H9 (cell line): ENCODE measurements around the gene F11R. TPM values are rescaled to one million over a fixed set of nuclear protein-coding genes. Genes with fewer than 3 reads are reported as not detected.
"Not testable (repeated sequence)": the region's sequence is repeated elsewhere in the genome, so short reads cannot be mapped to it uniquely, and the experiment has no call there.

Experiments
- DNase-seq: peaks from one replicate; pipeline ENCODE4 v3.0.0-alpha.2; 2017
- H2AFZ ChIP-seq: one replicate; pipeline ENCODE4 v1.6.1; 2013; ENCODE audit warnings: mild to moderate bottlenecking, low read length, control low read depth, moderate library complexity
- H2AK5ac ChIP-seq: 2 replicates; pipeline ENCODE4 v1.6.1; 2013; ENCODE audit warnings: low read length, control low read depth, mixed read lengths; ENCODE audit not compliant: insufficient read length
- H2BK120ac ChIP-seq: one replicate; pipeline ENCODE4 v1.6.1; 2013; ENCODE audit warnings: low read depth, mild to moderate bottlenecking, low read length, control low read depth, inconsistent platforms; ENCODE audit not compliant: poor library complexity, severe bottlenecking
- H2BK12ac ChIP-seq: 2 replicates; pipeline ENCODE4 v1.6.1; 2013; ENCODE audit warnings: low read length, control low read depth, mixed read lengths, low read depth; ENCODE audit not compliant: insufficient read length
- H2BK15ac ChIP-seq: 2 replicates; pipeline ENCODE4 v1.6.1; 2013; ENCODE audit warnings: low read depth, low read length, control low read depth
- H2BK20ac ChIP-seq: one replicate; pipeline ENCODE4 v1.6.1; 2013; ENCODE audit warnings: low read depth, mild to moderate bottlenecking, low read length, control low read depth, inconsistent platforms; ENCODE audit not compliant: poor library complexity, severe bottlenecking
- H2BK5ac ChIP-seq: 2 replicates; pipeline ENCODE4 v1.6.1; 2013; ENCODE audit warnings: low read length, control low read depth, mixed read lengths; ENCODE audit not compliant: insufficient read length
- H3K14ac ChIP-seq: 2 replicates; pipeline ENCODE4 v1.6.1; 2013; ENCODE audit warnings: low read length, control low read depth; ENCODE audit not compliant: insufficient read depth
- H3K18ac ChIP-seq: 2 replicates; pipeline ENCODE4 v1.6.1; 2013; ENCODE audit warnings: low read depth, mild to moderate bottlenecking, mixed read lengths, low read length, control low read depth; ENCODE audit not compliant: insufficient read length
- H3K23ac ChIP-seq: 2 replicates; pipeline ENCODE4 v1.6.1; 2013; ENCODE audit warnings: low read length, control low read depth, mixed read lengths, low read depth; ENCODE audit not compliant: insufficient read length
- H3K23me2 ChIP-seq: 2 replicates; pipeline ENCODE4 v1.6.1; 2013; ENCODE audit warnings: low read depth, mild to moderate bottlenecking, mixed read lengths, low read length, control low read depth; ENCODE audit not compliant: insufficient read length, poor library complexity, severe bottlenecking
- H3K27ac ChIP-seq: 2 replicates; pipeline ENCODE4 v1.5.1; 2013; ENCODE audit warnings: low read length, control low read depth, mixed read lengths, low read depth; ENCODE audit not compliant: insufficient read length
- H3K27me3 ChIP-seq: 2 replicates; pipeline ENCODE4 v1.6.1; 2013; ENCODE audit warnings: low read length, control low read depth, inconsistent platforms; ENCODE audit not compliant: insufficient read depth
- H3K4ac ChIP-seq: 2 replicates; pipeline ENCODE4 v1.6.1; 2013; ENCODE audit warnings: low read depth, mild to moderate bottlenecking, control low read depth, inconsistent platforms, low read length, moderate library complexity
- H3K4me1 ChIP-seq: 2 replicates; pipeline ENCODE4 v1.6.1; 2013; ENCODE audit warnings: low read length, control low read depth, inconsistent platforms; ENCODE audit not compliant: insufficient read depth
- H3K4me2 ChIP-seq: 2 replicates; pipeline ENCODE4 v1.6.1; 2013; ENCODE audit warnings: low read length, control low read depth, mixed read lengths; ENCODE audit not compliant: insufficient read length, insufficient read depth
- H3K56ac ChIP-seq: 2 replicates; pipeline ENCODE4 v1.6.1; 2013; ENCODE audit warnings: low read depth, mild to moderate bottlenecking, mixed read lengths, low read length, control low read depth; ENCODE audit not compliant: insufficient read length
- H3K79me1 ChIP-seq: 2 replicates; pipeline ENCODE4 v1.6.1; 2013; ENCODE audit warnings: low read depth, mild to moderate bottlenecking, moderate library complexity, low read length, control low read depth, inconsistent platforms; ENCODE audit not compliant: insufficient read depth, poor library complexity, severe bottlenecking
- H3K79me2 ChIP-seq: 2 replicates; pipeline ENCODE4 v1.6.1; 2013; ENCODE audit warnings: low read length, control low read depth, inconsistent platforms; ENCODE audit not compliant: insufficient read depth
- H3K9ac ChIP-seq: 2 replicates; pipeline ENCODE4 v1.6.1; 2013; ENCODE audit warnings: low read length, control low read depth, mixed read lengths; ENCODE audit not compliant: insufficient read length; ENCODE audit errors: extremely low read depth
- H3K9me3 ChIP-seq: one replicate; pipeline ENCODE4 v1.6.1; 2013; ENCODE audit warnings: low read depth, low read length, inconsistent platforms; ENCODE audit not compliant: control insufficient read depth
- H3T11ph ChIP-seq: one replicate; pipeline ENCODE4 v1.6.1; 2013; ENCODE audit warnings: mild to moderate bottlenecking, low read length, control low read depth, inconsistent platforms
- H4K20me1 ChIP-seq: one replicate; pipeline ENCODE4 v1.6.1; 2013; ENCODE audit not compliant: control insufficient read depth, insufficient read length, insufficient read depth
- H4K5ac ChIP-seq: 2 replicates; pipeline ENCODE4 v1.6.1; 2013; ENCODE audit warnings: low read depth, mild to moderate bottlenecking, mixed read lengths, low read length, control low read depth; ENCODE audit not compliant: insufficient read length
- H4K8ac ChIP-seq: replicated peaks from 2 replicates; pipeline ENCODE4 v1.6.1; 2013; ENCODE audit warnings: low read length, control low read depth, mixed read lengths, low read depth; ENCODE audit not compliant: insufficient read length
- H4K91ac ChIP-seq: 2 replicates; pipeline ENCODE4 v1.6.1; 2013; ENCODE audit warnings: low read depth, mild to moderate bottlenecking, moderate library complexity, mixed read lengths, low read length, control low read depth; ENCODE audit not compliant: insufficient read length
- H3K27ac Mint-ChIP-seq, 3 experiments: 2 replicates in 2 of 3; 3 replicates in 1 of 3; pipeline ENCODE4 v1.8.0; 2020 to 2021; ENCODE audit warnings: mixed read lengths in 3 of 3, mild to moderate bottlenecking in 1 of 3, moderate library complexity in 1 of 3
- H3K27me3 Mint-ChIP-seq: 2 replicates; pipeline ENCODE4 v1.8.0; 2021; ENCODE audit warnings: low read depth, mild to moderate bottlenecking, moderate library complexity, mixed read lengths
- H3K36me3 Mint-ChIP-seq, 3 experiments: 2 replicates in 2 of 3; 3 replicates in 1 of 3; pipeline ENCODE4 v1.8.0; 2020 to 2021; ENCODE audit warnings: low read depth in 3 of 3, mixed read lengths in 3 of 3; ENCODE audit not compliant: insufficient read depth in 1 of 3
- H3K4me1 Mint-ChIP-seq, 2 experiments: 2 replicates each; pipeline ENCODE4 v1.8.0; 2020; ENCODE audit warnings: mixed read lengths in 2 of 2
- H3K4me3 Mint-ChIP-seq, 2 experiments: 2 replicates in 1 of 2; 3 replicates in 1 of 2; pipeline ENCODE4 v1.8.0; 2020 to 2021; ENCODE audit warnings: mild to moderate bottlenecking in 2 of 2, mixed read lengths in 2 of 2, moderate library complexity in 1 of 2
- H3K9me3 Mint-ChIP-seq, 2 experiments: 2 replicates in 1 of 2; 3 replicates in 1 of 2; pipeline ENCODE4 v1.8.0; 2020; ENCODE audit warnings: mild to moderate bottlenecking in 2 of 2, mixed read lengths in 2 of 2, moderate library complexity in 1 of 2
- WGBS: extraction: QIAGEN DNeasy Blood & Tissue Kit; methylation state at CpG from one replicate; pipeline ENCODE4 v1.1.7; 2013; ENCODE audit warnings: missing lambda C conversion rate, low lambda C conversion rate, mixed read lengths; ENCODE audit not compliant: insufficient read length; ENCODE audit errors: extremely low coverage; 5-methylcytosine and 5-hydroxymethylcytosine counted together
- total RNA-seq: library from RNA; stranded (reverse); gene quantifications from 2 replicates; pipeline ENCODE4 v1.2.1, GENCODE V29; 2021
- TF ChIP-seq, protein P1 (sequence below): fragments of 200-600 bp; sonication (generic); conservative IDR thresholded peaks from 3 replicates; pipeline ENCODE4 v1.8.0; 2021; ENCODE audit warnings: antibody characterized with exemption, mild to moderate bottlenecking

The F11R gene
- total RNA-seq, 1 experiment from 2014 or later = 174 TPM

DNA sequence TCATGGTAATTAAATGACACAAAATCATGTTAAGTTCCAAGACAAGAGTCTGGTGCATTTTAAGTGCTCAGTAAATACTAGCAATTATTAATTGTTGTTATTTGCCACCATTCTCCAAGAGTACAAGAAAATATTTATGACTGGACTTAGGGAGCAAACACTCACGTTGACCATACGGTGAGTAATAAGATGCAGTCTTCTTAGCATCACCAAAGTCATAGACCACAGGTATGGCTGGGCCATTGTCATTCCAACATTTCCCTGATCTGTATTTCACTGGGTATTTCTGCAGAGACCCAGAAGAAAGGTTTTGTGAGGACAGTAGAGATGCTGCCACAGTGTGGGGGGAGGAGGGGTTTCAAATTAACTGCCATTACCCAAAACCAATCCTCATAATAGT, 71.1 kb downstream of the F11R start:
- DNase-seq = no peak
- no peak overlapping the region for H3K27ac ChIP-seq
- H3T11ph ChIP-seq = no peak overlapping the region
- no peak overlapping the region for H2BK20ac ChIP-seq
- H4K20me1 ChIP-seq = no peaks in the 10 kb centered on the region
- H2BK15ac ChIP-seq = no peak overlapping the region
- Mint-ChIP-seq H3K36me3 (peaks cover 0 to 5% (median 5%) of the 10 kb centered on the region in 3 experiments; a peak in 1 of 7 replicates), H3K27ac (peak overlapping the region in 1 of 3 experiments; percentile 27; a peak in 1 of 7 replicates), H3K27me3 (no peaks in the 10 kb centered on the region), H3K9me3 (peaks cover 0 to 5% of the 10 kb centered on the region in 2 experiments; a peak in 3 of 5 replicates), H3K4me1 (peaks cover 32 to 55% of the 10 kb centered on the region in 2 experiments), H3K4me3 (no peak overlapping the region)
- no peak overlapping the region for H3K4me2 ChIP-seq
- H2AK5ac ChIP-seq = no peak overlapping the region
- H4K8ac ChIP-seq = no peak overlapping the region
- no peak overlapping the region for H2BK5ac ChIP-seq
- H3K4ac ChIP-seq = no peak overlapping the region
- H3K14ac ChIP-seq = no peak overlapping the region
- no peak overlapping the region for H2AFZ ChIP-seq
- H3K23ac ChIP-seq = no peak overlapping the region
- peaks cover 2% of the 10 kb centered on the region; the same call in 1 of the 2 replicates for H3K4me1 ChIP-seq
- no peaks in the 10 kb centered on the region for H3K79me2 ChIP-seq
- H3K79me1 ChIP-seq = no peaks in the 10 kb centered on the region
- TF ChIP-seq, protein P1, sequence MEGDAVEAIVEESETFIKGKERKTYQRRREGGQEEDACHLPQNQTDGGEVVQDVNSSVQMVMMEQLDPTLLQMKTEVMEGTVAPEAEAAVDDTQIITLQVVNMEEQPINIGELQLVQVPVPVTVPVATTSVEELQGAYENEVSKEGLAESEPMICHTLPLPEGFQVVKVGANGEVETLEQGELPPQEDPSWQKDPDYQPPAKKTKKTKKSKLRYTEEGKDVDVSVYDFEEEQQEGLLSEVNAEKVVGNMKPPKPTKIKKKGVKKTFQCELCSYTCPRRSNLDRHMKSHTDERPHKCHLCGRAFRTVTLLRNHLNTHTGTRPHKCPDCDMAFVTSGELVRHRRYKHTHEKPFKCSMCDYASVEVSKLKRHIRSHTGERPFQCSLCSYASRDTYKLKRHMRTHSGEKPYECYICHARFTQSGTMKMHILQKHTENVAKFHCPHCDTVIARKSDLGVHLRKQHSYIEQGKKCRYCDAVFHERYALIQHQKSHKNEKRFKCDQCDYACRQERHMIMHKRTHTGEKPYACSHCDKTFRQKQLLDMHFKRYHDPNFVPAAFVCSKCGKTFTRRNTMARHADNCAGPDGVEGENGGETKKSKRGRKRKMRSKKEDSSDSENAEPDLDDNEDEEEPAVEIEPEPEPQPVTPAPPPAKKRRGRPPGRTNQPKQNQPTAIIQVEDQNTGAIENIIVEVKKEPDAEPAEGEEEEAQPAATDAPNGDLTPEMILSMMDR = no peak
- H3K9me3 ChIP-seq = no peaks in the 10 kb centered on the region
- no peak overlapping the region for H4K91ac ChIP-seq
- no peaks in the 10 kb centered on the region for H3K23me2 ChIP-seq
- H3K56ac ChIP-seq = no peak overlapping the region
- no peak overlapping the region for H4K5ac ChIP-seq
- H3K9ac ChIP-seq = no peak overlapping the region
- no CpG with 5 or more reads among the region's 2 CpGs for WGBS
- H3K27me3 ChIP-seq = no peaks in the 10 kb centered on the region
- H2BK120ac ChIP-seq = no peak overlapping the region
- H2BK12ac ChIP-seq = no peak overlapping the region
- H3K18ac ChIP-seq = no peak overlapping the region

DNA sequence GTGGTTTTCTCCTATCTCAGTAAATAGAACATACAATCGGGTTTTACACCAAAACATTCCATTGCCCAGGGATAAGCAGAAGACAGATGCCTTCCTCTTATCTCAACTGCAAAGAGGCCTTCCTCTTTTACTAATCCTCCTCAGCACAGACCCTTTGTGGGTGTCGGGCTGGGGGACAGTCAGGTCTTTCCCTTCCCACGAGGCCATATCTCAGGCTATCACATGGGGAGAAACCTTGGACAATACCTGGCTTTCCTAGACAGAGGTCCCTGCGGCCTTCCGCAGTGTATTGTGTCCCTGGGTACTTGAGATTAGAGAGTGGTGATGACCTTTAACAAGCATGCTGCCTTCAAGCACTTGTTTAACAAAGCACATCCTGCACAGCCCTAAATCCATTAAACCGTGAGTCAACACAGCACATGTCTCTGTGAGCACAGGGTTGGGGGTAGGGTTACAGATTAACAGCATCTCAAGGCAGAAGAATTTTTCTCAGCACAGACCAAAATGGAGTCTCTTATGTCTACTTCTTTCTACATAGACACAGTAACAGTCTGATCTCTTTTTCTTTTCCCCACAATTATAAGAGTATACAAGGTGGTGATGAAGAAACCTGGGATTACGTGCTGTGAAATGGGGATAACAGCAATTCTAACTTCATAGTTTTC, 71.6 kb downstream of the F11R start:
- not testable (repeated sequence) for H3K27me3 Mint-ChIP-seq, H3T11ph ChIP-seq, H2BK5ac ChIP-seq, H2BK120ac ChIP-seq, H3K27ac ChIP-seq, H3K18ac ChIP-seq, H4K5ac ChIP-seq, H3K9me3 Mint-ChIP-seq, H3K4ac ChIP-seq, H2BK20ac ChIP-seq, H3K23me2 ChIP-seq, DNase-seq, H3K79me1 ChIP-seq, H3K4me2 ChIP-seq, H2AFZ ChIP-seq, H3K27ac Mint-ChIP-seq, H4K91ac ChIP-seq, H2BK15ac ChIP-seq, H3K27me3 ChIP-seq, H3K36me3 Mint-ChIP-seq, H3K79me2 ChIP-seq, H3K14ac ChIP-seq, H2BK12ac ChIP-seq, H2AK5ac ChIP-seq, H3K23ac ChIP-seq, H4K8ac ChIP-seq, H3K4me3 Mint-ChIP-seq, H3K56ac ChIP-seq, H4K20me1 ChIP-seq, H3K4me1 ChIP-seq, H3K9ac ChIP-seq, H3K9me3 ChIP-seq
- no CpG with 5 or more reads among the region's 7 CpGs for WGBS
- peaks cover 27 to 50% of the 10 kb centered on the region in 2 experiments for H3K4me1 Mint-ChIP-seq
